CD4-positive, alpha-beta T cell treated with Interleukin-15 for 1 hour (primary cell): Measurements from ENCODE around the gene DGKI.

Source experiments
- DNase-seq: peaks from one replicate; pipeline ENCODE4 v3.0.0-alpha.2; 2020

The DGKI gene

DNA sequence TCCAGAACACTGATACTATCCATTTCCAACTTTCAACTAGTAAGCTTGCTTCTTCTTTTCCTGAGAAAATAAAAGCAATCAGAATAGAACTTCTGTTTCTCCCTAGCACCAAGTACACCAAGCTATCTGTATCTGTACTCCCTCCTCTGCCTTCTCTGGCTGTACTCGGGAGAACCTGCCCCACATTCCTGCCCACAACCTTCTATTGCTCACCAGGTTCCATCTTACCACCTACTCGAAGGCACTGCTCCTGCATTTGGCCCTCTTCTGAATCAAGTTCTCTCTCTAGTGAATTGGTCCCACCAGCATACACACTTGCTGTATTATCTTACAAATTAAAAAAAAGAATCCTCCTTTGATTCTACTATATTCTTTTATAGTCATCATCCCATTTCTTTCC lies 333.7 kb downstream of the DGKI start:
- DNase-seq = no peak

DNA sequence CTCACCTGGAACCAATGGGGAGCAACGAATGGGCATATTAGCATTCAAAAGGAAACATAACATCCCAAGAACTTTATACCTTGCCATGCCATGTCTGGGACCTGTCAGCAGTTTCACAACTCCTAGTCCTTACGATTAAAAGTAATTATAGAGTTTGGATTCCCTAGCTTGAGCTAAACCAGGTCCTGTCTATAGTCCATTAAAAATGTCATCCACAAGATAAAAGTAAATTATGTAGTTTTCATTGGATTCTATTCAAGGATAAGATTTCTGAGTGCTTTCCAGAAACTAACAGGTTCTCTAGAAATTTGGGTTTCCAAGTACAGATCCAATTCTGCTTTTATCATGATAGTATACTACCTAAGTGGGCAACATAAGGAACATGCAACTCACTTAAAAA lies 339.7 kb downstream of the DGKI start:
- no peak for DNase-seq

DNA sequence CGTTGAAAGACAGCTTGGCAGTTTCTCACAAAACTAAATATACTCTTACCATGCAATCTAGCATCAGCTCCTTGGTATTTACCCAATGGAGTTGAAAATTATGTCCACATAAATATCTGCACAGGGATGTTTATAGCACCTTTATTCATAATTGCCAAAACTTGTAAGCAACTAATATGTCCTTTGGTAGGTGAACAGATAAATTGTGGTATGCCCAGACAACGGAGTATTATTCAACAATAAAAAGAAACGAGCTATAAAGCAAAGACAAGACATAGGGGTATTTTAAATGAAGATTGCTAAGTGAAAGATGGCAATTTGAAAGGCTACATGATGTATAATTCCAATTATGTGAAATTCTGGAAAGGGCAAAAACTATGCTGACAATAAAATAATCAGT lies 340.7 kb downstream of the DGKI start:
- no peak for DNase-seq

DNA sequence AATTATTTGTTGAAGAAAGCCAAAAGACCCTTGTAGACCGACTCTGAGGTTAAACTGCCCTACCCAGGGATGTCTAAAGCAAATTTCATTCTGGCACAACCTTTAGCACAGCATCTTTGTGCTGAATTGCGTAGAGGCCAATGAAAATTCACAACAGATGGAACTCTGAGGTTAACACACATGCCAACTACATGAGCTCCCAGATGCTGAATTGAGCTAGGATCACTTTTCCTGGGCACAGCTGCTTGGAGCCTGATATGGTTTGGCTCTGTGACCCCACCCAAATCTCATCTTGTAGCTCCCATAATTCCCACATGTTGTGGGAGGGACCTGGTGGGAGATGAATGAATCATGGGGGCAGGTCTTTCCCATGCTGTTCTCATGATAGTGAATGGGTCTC lies 345.2 kb downstream of the DGKI start:
- DNase-seq = no peak

DNA sequence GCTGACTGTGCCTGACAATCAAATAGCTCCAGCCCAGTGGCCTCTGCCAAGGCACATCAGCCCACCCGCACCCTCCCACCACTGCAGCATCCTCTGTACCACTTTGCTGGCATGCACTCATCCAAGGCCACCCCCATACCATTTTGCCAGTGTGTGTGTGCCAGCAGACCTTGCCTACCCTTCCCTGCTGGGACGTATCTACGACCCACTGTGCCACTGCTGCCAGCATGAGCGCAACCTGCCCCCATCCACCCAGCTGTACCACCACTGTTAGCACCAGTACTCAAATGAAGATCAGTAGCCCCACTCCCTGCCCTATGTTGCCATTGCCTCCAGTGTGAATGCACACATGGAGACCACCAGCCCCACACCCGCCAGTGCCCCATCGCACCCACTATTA lies 353.9 kb downstream of the DGKI start:
- DNase-seq = no peak

DNA sequence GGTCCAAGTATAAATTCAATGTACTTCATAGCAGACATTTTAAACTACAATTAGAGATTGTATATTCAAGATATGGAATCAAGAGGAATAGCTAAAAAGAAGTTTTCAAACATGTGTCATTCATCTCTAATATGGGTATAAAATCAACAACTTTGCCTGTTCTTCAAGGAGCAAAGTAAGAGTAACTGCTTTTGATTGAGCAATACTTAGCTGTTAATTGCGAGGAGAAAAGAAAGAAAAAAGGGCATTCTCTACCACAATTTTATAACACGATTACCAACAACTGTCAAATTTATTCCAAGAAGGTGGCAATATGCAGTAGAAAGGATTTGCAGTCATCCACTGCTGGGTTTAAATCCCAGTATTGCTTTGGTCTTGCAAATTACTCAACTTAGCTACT lies 356.9 kb downstream of the DGKI start:
- no peak for DNase-seq

DNA sequence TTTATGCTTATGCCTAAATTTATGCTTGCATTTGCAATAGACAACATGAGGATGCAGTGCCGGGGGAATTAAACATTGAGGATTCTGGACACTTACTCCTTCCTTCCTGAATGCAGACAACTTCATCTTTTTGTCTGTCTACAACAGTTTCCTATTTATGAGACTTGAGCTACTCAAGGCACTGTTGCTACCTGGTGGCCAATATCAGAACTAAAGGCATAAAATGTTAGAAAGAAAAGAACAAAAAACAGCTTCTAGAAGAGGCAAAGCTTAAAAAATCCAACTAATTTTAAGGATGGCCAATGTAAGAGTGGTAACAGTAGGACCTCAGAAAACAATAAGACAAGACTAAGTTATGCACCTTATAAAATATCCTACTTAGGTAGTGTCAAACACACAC lies 358.7 kb downstream of the DGKI start:
- DNase-seq = no peak

DNA sequence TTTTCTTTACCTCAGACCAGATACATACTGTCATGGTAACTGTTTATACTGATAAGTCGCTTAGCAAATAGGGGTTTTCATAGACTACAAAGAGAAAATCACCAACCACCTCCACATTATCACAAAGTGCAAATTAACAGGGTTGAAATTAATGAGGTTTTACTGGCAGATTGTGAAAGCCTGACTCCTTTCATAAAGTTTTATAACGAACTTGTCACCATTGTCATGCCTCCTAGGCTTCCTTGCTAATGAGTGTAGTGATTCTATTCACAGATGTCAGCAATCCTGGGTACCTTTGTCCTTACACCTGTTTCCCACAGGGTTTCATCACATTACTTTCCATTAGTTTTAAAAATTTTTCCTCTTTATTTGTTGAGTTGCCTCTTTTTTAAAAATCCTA lies 361.0 kb downstream of the DGKI start:
- no peak for DNase-seq

DNA sequence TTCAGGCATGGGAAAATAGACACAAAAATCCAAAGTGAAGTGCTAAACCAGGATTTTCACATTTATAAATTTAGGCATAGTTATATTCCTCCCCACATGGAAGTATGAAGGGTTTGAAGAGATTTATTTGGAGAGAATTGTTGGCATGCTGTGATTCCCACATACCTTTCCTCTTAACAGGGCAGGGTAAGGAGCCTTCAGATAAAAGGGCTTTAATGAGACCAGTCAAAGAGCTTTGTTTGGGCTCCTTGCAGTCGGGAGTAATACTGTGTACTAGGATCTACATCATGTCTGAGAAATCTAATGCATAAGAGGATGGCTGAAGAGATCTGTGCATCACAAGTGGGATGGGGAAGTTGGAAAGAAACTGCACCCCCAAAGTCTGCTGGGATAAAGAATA lies 362.4 kb downstream of the DGKI start:
- DNase-seq = no peak

DNA sequence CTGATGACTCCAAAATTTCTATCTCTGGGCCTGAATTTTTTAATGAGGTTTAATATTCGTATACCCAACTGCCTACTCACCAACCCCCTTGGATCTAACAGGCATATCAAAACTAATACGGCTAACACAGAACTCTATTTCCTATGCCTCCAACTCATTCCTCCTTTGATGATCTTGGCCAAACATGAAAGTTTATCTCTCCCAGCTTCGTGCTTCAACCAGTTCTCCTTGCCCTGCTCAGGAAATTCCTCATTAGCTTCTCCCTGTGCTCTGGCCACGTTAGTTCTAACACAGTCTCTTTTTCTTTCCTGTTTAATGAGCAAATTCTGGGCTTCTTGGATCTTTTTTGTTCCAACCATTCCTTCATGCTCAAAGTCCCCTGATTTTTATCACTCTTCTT lies 364.3 kb downstream of the DGKI start:
- no peak for DNase-seq

DNA sequence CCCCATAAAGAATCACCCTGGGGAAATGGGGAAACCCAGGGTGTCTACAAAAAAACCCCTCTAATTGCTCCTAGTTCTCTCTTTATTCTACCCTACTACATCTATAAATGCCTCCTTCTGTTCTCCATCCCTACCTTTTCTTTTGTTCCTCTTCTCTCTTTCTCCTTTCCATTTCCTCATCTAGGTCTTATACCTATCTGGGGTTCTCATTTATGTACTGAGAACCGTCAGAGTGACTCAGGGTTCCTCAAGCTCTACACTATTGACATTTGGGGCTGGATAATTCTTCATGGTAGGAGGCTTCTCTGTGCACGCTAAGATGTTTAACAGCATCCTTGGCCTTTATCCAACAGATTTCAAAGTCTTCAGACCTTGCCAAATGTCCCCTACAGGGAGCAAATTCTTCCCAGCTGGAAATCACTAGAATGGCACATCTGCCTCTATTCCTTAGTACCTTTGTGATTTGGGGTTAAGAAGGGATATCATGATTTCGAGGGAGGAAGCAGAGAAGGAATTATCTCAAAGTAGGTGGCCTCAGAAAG lies 365.9 kb downstream of the DGKI start:
- no peak for DNase-seq

DNA sequence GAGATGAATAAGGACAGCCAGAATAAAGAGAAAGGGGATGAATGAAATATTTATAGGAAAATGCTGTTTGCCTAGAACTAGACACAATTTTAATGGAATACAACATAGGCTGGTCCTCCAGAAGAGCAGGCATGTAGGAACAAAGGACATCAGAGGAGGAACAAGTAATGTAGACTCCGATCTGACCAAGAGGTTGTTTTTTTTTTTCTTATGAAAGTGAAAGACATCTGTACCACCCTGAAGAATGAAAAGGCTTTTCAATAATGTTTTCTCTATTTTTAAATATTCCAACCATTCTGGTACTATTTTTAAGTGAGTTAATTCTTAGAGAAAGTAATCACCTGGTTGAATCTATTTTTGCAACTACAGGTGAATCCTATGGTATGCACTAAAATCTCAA lies 366.4 kb downstream of the DGKI start:
- DNase-seq = no peak

DNA sequence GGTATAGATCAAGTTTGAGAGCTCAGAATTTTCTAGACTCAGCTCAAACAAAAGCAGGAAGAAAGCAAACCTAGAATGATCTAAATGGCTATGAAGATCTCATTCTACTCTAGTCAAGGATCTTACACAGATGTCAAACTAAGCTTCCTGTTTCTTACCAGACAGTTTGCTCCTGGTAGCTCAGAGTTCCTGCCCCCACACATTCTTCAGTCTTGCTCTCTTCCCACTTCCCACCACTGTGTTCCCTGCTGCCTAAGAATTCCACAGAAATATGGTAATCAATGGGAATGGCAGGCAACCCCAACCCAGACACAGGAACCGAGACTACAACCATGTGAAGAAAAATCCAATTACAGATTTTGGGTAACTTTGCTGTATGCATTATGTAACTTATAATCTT lies 369.8 kb downstream of the DGKI start:
- no peak for DNase-seq

DNA sequence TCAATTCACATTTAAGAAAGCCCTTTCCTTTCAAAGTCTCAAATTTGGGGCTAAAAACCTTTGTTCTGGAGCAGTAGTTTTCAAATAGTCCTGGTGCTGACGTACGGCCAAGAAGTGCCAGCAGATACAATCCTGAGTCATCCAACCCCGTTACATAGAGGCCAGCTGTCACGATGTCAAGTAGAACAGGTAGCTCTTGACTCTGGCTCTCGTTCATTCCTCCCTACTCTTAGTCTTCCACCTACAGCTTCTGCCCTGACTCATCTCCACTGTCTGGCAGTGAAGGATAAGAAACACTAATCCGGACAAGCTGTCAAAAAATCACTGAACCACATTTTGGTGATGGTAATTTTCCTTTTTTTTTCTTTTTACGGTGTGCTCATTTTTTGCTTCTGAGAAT lies 370.8 kb downstream of the DGKI start:
- no peak for DNase-seq

DNA sequence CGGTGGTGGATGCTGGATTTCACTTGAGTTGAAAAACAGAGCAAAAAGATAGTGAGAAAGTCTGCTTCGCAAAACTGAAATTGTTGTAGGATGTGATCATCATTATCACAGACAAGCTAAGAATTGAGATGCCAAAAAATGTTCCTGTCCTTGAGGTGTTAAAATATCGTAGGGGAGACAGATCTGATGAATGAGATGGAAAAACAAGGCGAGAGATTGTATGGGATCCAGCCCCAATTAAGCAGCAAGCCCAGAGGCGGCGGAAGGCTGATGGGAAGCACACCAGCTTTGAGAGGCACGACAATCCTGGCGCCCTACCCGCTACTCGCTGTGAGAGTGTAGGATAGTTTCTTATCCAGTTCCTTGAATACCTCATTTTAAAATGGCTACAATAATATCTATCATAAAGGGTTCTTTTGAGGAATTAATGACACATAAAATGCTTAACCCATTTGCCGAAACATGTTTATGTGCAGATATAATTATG lies 372.2 kb downstream of the DGKI start:
- no peak for DNase-seq

DNA sequence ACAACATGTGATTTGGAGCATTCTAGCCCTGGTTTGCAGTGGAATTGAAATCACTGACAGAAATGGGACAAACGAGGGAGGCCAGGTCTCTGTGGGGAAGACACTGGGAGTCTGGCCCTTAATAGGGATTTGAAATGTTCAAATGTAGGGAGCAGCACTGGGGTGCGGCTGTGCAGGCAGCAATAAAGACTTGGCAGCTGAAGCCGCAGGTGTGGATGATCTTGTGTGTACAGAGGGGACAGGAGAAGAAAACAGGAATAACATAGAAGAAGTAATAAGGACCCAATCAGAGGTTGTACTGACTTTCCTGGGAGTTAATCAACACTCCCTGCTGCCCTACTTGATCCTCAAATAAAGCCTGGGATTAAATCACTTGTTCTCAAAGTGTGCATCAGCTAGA lies 375.6 kb downstream of the DGKI start:
- no peak for DNase-seq

DNA sequence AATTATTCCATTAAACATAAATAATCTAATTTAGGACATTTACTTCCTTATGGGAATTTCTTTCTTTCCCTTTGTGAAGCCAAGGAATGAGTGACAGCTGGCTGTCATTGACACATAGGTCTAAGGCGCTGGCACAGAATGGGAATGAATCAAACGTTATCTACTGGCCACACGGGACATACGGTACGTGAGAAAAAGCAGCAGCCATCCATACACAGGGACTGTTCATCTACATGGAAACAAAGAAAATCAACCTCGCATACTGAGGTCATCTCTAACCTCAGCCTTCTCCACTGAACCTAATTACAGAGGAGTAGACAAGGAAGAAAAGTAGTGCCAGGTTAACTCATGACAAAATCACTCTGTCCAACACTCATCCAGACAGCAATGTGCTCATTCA lies 376.9 kb downstream of the DGKI start:
- no peak for DNase-seq

DNA sequence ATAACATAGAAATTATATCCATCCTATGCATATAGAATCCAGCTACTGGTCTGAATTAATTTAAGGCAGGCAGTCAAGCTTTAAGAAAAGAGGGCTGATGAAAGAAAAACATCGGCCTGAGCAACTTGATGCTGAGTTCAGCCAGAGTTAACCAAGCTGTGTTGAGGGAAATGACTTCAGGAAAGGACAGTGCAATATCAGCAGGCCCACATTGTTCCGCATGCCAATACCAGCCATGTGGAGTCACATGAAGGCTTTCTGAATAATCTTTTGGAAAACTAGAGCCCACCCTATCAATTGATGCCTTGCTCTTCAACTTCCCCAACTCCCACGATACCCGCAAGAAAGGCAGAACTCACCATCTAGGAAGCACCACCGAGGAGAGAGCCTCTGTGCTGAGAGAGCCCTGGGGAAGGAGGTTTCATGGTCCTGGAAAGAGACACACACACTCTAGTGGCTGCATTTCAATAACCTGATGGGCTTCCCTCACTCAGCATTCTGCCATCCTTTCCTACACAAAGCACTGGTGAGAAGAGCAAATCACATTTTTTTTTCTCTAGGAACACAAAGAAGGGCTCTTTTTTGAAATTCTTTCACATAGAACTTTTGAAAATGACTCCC lies 377.5 kb downstream of the DGKI start:
- DNase-seq = no peak

DNA sequence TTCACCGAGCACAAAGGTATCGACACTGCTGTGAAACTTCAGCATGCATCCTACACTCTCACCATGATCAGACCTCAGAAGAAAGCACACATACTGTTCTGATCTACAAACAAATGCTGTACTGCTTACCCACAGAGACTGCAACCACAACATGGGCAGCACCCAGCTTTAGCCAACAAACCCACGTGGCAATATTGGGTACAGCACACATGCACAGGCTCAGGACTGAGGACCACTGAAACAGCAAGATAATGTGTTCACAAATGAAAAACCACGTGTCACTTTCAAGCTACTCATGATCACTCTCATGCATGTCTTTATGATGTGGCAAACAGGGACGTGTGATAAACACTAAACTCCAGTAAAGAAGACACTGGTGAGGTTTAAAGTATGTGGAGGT lies 383.9 kb downstream of the DGKI start:
- no peak for DNase-seq

DNA sequence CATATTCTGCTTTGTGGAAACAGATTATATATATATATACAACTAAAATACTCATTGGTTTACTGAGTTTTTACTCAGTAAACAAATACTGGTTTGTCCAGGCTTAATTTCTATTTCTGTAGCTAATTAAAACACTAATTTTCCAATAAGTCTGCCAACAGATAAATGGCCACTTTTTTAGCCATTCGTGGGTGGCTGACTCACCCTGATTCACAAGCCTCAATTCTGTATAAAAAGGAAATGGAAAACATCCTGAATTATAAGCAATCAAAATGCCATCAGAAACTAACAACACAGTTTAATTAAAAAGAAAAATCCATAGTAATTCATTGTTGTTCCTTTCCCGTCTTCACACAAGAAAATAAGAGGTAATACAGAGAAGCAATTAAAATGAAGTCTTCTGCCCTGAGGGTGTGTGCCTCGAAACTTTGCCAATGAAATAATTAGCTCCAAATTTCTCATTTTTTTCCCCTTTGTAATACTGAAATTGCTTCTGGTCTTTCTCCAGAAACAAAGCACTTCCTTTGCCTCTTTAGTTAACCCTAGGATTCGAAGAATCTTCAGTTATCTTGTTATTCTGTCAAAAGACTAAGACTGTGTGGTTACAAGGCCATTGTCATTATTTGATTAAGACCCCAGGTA lies 384.6 kb downstream of the DGKI start:
- DNase-seq = no peak

DNA sequence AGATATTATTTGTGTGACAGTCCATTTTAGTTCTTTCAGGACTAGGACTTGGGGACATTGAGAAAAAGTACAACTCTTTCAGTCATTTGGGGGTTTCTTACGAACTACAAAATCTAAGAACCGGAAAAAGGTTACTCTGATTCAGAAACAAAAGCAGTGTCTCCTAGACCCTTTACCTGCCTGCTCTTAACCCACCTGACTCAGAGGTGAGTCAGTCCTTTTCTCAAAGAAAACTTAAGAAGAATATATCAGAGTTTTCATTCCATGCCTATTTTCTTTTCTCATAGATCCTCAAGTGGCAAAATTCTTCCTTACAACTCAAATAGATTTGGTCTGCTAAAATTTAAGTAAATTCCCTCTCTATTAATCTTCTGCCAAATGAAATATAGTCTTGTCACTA lies 388.4 kb downstream of the DGKI start:
- no peak for DNase-seq

DNA sequence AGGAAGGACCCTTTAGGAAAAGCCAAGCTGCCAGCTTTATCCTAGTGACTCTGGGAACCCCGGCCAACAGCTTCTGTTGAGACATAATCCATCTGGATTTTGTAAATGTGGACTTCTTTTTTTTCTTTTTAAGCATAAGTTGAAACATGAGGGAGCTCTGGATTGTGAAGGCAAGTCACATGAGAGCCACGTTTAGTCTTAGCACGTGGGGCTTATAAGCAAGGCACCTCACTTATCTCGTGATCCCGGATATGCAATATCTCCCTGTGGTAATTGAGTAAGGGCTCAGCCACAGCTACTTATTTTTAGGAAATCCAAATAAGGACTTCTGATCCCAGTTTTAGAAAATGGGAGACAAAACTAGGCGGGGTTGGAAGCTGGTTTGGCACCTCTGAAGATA lies 392.0 kb downstream of the DGKI start:
- DNase-seq = no peak

DNA sequence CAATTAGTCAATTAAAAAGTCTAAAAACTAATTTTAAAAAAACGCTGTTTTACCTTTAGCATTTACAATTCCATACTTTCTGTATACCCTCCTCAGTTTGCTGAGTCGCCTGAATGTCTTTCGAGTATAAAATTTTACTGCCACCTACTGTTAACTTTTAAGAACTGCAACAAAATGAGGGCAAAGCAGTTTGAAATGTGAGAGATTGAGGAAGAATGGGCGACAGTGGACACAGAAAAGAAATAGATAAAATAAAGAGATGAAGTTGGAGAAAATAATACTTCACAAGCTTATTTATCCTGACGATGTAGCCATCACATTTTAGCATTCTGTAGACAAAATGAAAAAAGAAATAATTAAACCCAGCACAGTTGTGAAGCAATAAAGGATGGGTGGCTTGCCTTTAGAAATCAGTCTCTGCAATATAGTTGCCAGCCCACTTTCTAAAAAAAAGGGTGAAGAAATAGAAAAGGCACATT lies 392.5 kb downstream of the DGKI start:
- DNase-seq = no peak

DNA sequence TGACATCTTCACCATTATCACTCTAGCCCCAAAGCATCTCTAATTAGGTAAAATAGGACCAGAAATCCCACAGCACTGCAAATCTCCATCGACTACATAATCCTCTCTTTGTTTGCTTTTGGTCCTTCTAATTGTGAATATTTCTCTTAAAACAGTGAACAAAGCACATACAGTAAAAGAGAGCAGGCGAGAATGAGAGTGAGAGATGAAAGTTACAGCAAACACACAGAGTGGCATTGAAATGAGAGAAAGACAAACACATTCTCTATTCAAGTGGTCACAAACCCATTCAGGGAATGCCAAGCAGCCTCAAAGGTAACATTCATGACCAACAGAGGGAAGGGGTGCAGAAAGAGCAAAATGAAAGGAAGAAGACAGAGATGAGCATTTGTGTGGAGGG lies 393.4 kb downstream of the DGKI start:
- DNase-seq = no peak

DNA sequence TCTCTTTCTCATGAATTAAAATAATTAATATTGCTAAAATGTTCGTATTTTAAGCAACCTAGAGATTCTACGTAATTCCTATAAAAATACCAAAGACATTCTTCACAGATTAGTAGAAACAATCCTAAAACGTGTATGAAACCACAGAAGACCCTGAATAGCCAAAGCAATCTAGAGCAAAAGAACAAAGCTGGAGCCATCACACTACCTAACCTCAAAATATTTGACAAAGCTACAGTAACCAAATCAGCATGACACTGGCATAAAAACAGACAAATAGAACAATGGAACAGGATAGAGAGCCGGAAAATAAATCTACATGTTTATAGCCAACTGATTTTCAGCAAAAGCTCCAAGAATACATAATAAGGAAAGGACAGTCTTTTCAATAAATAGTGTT lies 397.8 kb downstream of the DGKI start:
- no peak for DNase-seq
